ENCODE measurements around the gene SLC4A1. TPM values are rescaled to one million over a fixed set of nuclear protein-coding genes. Genes with fewer than 3 reads are reported as not detected.
A peak's percentile ranks its signal among the peaks of the same experiment; 100 is the strongest.

Gene SLC4A1
- polyA plus RNA-seq, 2 of the 4 experiments (the other 2 are of a cell fraction) = not detected

GRCh38 chr17:44218344-44219107 is 49.4 kb downstream of the SLC4A1 start (continued):
- TF ChIP-seq TFCP2L1 (CRISPR knock-in tag; IDR thresholded peaks at IDR 0.05) (no peak), FOSB (CRISPR knock-in tag; IDR thresholded peaks at IDR 0.05) (no peak), HOXA7 (CRISPR knock-in tag; IDR thresholded peaks at IDR 0.05) (no peak), ATOH8 (CRISPR knock-in tag; IDR thresholded peaks at IDR 0.05; ENCODE audit: low read depth) (no peak), SMC3 (IDR thresholded peaks at IDR 0.05) (peak; percentile 39; the same call in 2 of the 3 replicates), E2F6 (IDR thresholded peaks at IDR 0.05; ENCODE audit: borderline replicate concordance, low read depth) (peak; percentile 56), PHF8 (IDR thresholded peaks at IDR 0.05; ENCODE audit: borderline replicate concordance, low read depth) (peak; percentile 1; the same call in 1 of the 2 replicates), EHF (CRISPR knock-in tag; IDR thresholded peaks at IDR 0.05) (no peak), BHLHE40 (IDR thresholded peaks at IDR 0.05; ENCODE audit: low read depth, low read length) (no peak), GATA3 (IDR thresholded peaks at IDR 0.05; ENCODE audit: borderline replicate concordance) (no peak), RNF2 (IDR thresholded peaks at IDR 0.05; ENCODE audit: borderline replicate concordance, low read depth) (no peak), RAD21 (conservative IDR thresholded peaks at IDR 0.05 in 1 of 2, IDR thresholded peaks at IDR 0.05 in 1 of 2) (no peak; a peak in 2 of 5 replicates), CTCF (IDR thresholded peaks at IDR 0.05) (peak; percentile 67), ZC3H11A (IDR thresholded peaks at IDR 0.05) (no peak), MYC (IDR thresholded peaks at IDR 0.05; ENCODE audit: borderline replicate concordance, low read length) (peak; percentile 74; the same call in 1 of the 2 replicates), BCL3 (IDR thresholded peaks at IDR 0.05) (peak; percentile 93), REST (IDR thresholded peaks at IDR 0.05) (no peak), USF2 (IDR thresholded peaks at IDR 0.05) (no peak), PBX3 (IDR thresholded peaks at IDR 0.05) (peak; percentile 34; the same call in 1 of the 2 replicates), POLR2AphosphoS2 (conservative IDR thresholded peaks at IDR 0.05; ENCODE audit: low read length) (no peak), JUN (IDR thresholded peaks at IDR 0.05) (peak; percentile 67 to 86; a peak in 4 of 5 replicates), ZSCAN20 (CRISPR knock-in tag; IDR thresholded peaks at IDR 0.05) (no peak)
